HCEC 1CT (cell line): ENCODE measurements around the gene PHLDB3.
"Not testable (repeated sequence)": the region's sequence is repeated elsewhere in the genome, so short reads cannot be mapped to it uniquely, and the experiment has no call there.

Experiments used
- DNase-seq: peaks from one replicate; pipeline ENCODE4 v3.0.0-alpha.2; 2017

PHLDB3 gene

GRCh38 chr19:43504426-43505185 is at the start of gene PHLDB3:
PHLDB3 (minus strand) TSS chr19:43504746; CDS start chr19:43504118, 628 bp downstream.
- peak; percentile 3 for DNase-seq

GRCh38 chr19:43553656-43554055 is 49.1 kb upstream of the PHLDB3 start:
- DNase-seq: no peak

DNA sequence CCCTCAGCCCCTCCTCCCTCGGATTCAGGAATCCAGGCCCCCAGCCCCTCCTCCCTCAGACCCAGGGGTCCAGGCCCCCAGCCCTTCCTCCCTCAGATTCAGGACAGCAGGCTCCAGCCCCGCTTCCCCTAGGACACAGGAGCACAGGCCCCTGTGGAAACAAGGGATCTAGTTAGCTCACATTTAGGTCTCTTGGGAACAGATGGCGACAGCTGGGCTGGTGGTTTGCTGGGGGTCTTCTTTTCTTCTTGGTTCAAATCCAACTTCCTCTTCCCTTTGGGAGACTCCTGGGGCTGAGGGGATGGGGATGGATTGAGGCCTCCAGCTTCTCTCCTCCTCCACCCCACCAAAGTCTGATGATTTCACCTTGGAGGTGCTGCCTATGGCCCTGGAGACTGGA is 48.1 kb upstream of the PHLDB3 start:
- no peak for DNase-seq

- no peak for DNase-seq
These were observed 47.6 kb upstream of the PHLDB3 start for GRCh38 chr19:43552198-43552450.

DNA sequence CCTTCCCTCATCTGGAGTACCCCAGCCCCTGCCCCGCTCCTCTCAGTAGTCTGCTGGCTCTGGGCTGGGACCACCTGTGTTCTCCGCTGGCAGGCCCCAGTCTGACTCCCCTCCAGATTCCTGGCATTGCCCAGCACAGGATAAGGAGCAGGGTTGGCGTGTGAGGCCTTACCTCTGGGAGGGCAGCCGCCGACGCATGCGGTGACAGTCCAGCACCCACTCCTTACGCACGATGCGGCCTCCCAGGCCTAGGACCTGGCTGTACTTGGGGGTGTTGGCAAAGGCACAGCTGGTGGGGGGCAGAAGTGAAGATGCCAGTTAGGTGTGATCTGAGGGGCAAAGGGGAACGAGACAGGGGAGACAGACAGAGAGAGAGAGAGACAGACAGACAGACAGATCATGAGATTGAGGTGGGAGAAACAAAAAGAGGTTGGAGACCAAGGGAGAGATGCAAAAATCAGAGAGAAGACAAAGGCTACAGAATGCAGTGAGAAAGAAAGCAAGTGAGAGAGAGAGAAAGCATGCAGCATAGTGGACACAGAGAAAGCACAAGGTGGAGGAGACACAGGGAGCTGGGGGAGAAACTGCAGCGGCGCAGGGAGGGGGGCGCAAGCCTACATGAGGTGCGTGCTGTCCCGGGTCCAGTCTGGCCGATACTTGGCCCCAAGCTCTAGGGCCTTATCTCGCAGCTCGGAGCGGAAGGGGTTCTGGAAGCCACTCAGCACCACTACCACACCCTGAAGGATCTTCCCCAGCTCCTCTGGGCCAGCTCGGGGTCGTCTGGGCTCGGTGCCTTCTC is 47.1 kb upstream of the PHLDB3 start:
- DNase-seq: no peak

- DNase-seq: no peak
These were observed 44.2 kb upstream of the PHLDB3 start for GRCh38 chr19:43548706-43549105.

DNA sequence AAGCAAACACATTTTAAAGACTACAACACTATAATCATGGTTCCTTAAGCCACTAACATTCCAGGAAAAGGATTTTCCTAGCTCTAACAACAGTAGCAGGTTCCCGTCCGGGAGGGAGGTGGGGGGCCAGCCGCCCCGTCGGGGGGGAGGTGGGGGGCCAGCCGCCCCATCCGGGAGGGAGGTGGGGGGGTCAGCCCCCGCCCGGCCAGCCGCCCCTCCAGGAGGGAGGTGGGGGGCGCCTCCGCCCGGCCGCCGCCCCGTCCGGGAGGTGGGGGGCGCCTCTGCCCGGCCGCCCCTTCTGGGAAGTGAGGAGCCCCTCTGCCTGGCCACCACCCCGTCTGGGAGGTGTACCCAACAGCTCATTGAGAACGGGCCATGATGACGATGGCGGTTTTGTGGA is 43.4 kb upstream of the PHLDB3 start:
- not testable (repeated sequence) for DNase-seq

GRCh38 chr19:43546581-43546980 is 42.0 kb upstream of the PHLDB3 start:
- no peak for DNase-seq

GRCh38 chr19:43545981-43546380 is 41.4 kb upstream of the PHLDB3 start:
- no peak for DNase-seq

DNA sequence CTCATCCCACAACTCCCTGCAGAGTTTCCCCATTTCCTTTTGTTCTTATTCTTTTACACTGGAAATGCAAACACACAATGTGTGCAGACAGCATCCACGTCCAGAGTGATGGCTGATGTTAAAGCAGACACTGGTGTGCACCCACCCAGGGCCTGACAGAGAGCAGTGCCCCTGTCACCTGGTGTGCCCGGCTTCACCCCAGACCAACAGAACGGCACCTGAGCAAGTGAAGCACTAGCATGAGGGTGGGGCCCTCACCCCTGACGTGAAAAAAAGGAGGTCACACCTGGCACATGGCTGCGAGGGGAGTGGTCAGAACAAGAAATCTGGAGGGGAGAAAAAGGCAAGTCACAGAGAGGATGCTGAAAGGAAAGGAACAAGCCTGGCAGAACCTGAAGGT is 40.7 kb upstream of the PHLDB3 start:
- no peak for DNase-seq

GRCh38 chr19:43544077-43544476 is 39.5 kb upstream of the PHLDB3 start:
- DNase-seq: no peak

DNA sequence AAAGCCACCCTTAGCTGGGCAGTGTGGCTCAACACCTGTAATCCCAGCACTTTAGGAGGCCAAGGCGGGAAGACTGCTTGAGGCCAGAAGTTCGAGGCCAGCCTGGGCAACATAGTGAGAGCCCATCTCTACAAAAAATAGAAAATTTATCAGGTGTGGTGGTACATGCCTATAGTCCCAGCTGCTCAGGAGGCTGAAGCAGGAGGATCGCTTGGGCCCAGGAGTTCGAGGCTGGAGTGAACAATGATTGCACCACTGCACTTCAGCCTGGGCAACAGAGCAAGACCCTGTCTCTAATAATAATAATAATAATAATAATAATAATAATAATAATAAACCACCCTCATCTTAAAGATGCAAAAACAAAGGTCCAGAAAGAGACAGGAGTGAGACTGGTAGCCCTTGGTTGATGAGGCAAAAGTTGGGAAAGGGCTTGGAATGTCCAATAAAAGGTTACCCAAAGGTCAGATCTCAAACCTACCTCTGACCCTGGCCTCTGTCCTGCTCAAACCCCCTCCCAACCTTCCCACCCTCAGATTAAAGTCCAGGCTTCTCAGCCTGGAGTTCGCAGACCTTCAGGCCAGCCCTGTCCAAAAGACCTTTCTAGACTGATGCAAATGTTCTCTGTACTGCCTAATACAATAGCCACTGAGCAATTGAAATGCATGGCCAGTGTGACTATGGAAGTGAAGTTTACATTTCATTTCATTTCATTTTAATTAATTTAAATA is 37.5 kb upstream of the PHLDB3 start:
- no peak for DNase-seq

- DNase-seq: no peak
These were observed 35.8 kb upstream of the PHLDB3 start for GRCh38 chr19:43540381-43540780.

- no peak for DNase-seq
These were observed 34.4 kb upstream of the PHLDB3 start for GRCh38 chr19:43538922-43539321.

DNA sequence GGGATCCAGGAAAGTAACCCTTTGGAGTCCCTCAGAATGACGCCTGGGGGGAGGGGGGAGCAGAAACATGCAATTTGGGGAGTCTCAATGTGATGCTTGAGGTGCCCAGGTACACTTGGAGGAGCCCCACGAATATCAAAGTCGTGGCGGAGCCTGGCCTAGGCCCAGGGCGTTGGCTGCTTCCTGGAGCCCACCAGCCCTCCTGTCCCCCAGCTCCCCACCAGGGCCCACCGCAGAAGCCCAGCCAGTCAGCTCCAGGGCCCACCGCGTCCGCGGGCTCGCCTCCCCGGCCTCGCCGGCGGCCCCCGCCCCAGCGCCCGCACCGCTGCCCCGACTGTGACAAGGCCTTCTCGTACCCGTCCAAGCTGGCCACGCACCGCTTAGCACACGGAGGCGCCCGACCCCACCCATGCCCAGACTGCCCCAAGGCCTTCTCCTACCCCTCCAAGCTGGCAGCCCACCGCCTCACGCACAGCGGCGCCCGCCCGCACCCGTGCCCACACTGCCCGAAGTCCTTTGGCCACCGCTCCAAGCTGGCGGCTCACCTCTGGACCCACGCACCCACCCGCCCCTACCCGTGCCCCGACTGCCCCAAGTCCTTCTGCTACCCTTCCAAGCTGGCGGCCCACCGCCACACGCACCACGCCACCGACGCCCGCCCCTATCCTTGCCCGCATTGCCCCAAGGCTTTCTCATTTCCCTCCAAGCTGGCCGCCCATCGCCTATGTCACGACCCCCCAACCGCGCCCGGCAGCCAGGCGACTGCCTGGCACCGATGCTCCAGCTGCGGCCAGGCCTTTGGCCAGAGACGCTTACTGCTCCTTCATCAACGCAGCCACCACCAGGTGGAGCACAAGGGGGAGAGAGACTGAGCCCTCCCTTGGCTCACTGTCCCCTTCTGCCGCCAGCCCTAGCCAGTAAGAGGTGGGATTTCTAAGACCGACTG is 30.5 kb upstream of the PHLDB3 start:
- DNase-seq: peak; percentile 45

DNA sequence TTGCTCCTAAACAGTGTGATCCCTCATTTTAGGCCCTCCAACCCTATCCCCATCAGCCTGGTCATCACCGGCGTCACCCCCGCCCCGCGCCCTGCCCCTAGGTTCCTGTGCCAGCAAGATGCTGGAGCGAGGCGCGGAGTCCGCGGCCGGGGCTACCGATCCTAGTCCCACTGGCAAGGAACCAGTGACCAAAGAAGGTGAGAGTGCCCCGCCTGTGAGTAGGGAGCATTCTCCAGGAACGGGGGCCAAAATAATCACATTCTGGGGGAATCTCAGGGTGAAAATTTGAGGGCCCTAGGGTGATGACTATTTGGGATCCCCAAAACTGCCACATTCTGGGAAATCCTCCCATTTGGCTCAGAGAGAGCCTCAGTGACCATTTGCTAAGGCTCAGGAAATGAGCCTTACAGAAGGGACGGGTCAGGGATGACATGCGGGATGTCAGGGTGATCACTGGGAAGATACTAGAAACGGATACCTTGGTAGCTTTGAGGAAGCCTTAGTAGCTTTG is 29.8 kb upstream of the PHLDB3 start:
- DNase-seq: no peak

DNA sequence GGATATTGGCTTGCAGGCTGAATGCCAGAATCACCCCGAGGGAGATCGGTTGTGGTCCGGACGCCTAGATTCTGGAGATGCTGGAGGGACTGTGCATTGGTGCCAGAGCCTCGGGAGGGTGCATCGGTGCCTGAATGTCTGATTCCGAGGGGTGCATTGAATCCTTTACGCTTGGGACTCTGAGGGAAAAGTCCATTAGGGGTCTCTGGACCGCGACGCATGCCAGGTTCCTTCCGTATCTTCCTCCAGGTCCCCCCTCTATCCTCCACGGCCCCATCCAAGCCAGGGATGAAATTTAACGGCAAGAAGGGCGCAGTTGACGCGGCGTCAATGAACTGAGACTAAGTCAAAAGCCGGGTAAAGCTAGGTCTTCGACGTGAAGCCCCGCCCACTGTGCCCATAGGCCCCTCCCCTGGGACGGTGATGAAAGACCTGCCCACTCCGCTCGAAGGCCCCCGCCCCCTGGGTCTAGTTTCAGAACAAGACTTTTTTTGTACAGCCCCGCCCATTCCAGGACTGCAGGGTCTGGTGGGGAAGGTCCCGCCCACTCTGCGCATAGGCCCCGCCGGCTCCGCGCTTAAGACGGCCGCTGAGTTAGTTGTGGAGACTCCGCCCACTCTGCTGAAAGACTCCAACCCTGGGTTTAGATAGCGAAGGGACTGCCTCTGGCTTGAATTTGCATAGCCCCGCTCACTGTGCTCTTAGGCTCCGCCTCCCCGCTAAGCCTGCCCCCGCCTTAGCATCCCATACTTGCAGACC is 29.2 kb upstream of the PHLDB3 start:
- peak; percentile 99 for DNase-seq

DNA sequence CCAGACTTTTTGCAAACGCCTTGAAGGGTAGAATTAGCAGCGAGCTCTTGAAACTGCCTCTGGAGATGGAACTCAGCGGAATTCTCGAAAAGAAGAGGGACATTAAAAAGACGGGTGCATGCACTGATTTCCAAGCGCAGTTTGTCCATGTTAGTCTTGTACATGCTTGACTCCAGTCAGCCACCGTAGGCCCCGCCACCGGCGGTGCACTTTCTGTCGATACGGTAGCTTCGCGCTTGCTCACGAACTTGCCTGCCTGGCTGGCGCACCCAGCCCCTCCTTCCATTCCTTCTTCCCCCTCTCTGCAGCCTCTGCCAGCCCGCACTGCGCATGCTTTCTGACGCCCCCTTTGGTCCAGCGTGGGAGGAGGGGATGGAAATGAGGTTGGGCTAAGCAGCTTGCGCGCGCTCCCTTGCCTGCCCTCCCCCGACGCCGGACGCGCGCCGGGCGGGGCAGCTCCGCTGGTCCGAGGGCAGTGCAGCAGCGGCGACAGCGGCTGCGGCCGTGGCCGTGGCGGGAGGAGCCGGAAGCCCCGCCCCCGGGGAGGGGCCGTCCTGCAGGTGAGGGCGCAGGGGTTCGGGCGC is 28.5 kb upstream of the PHLDB3 start, which contains the start of gene ZNF575:
TSS of gene ZNF575 (plus strand) at position 227 of the 584 bp plus-strand sequence. CDS start 1,235 bp downstream, outside the sequence.
- DNase-seq: peak; percentile 84

DNA sequence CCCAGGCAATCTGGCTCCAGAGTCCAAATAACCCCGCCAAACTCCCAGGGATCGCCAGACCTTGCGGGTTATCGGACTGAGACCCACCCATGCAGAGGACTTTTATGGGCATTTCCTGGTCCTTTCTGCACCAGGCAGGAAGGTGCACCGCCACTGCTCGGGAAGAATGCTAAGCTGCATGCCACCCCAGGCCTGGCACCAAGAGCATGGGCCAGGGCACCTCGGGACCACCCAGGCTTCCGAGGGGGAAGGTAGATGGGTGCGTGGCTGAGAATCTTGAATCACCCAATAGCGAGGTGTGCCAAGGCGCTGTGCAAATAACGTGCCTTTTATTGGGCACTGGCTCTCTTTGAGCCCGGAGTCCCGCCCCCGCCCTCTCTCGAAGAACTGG is 28.0 kb upstream of the PHLDB3 start:
- peak; percentile 18 for DNase-seq

DNA sequence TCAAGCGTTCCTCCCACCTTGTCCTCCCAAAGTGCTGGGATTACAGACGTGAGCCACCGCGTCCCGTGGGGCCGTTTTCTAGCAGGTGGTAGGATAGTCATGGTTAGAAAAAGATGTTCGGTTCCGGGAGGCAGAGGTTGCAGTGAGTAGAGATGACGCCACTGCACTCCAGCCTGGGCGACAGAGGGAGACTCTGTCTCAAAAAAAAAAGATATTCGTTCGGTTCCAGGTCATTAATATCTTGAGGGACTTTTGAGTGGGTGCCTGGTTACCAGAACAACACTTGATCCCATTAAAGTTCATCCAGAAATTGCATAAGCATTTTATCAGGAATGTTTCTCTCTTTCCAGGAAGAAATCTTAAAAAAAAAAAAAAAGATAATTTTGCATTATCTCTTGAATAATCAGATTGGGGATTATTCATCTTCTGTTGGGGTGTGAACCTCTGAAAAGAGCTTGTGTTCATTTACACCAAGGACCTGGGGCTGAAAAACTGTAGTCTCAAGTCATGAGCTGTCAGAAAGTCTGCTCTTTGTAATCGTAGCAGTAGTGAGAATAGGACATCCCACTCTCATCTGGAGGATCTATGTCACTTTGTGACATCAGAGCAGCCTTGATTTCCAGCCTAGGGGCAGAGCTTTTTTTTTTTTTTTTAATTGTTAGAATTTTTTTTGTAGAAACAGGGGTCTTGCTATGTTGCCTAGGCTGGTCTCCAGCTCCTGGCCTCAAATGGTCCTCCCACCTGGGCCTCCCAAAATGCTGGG is 23.5 kb upstream of the PHLDB3 start:
- DNase-seq: no peak
